Activated naive CD8-positive, alpha-beta T cell treated with anti-CD3 and anti-CD28 coated beads, Interleukin-2, amount 50 U/mL, for 24 hours (primary cell): ENCODE results near the gene MET.
"Not testable (repeated sequence)": the region's sequence is repeated elsewhere in the genome, so short reads cannot be mapped to it uniquely, and the experiment has no call there.

Experiments
- ATAC-seq: fragments of 150-1000 bp; cut with Tn5 transposase; one replicate; pipeline ENCODE4 v1.10.0; 2021
- DNase-seq: peaks from one replicate; pipeline ENCODE4 v3.0.0; 2021
- H3K27ac Mint-ChIP-seq: one replicate; pipeline ENCODE4 v1.8.0; 2021; ENCODE audit warnings: mild to moderate bottlenecking, mixed read lengths
- H3K27me3 Mint-ChIP-seq: one replicate; pipeline ENCODE4 v1.8.0; 2021; ENCODE audit warnings: mixed read lengths
- H3K36me3 Mint-ChIP-seq: one replicate; pipeline ENCODE4 v1.8.0; 2021; ENCODE audit warnings: low read depth, mixed read lengths
- H3K4me1 Mint-ChIP-seq: one replicate; pipeline ENCODE4 v1.8.0; 2021; ENCODE audit warnings: mixed read lengths
- H3K4me3 Mint-ChIP-seq: one replicate; pipeline ENCODE4 v1.8.0; 2021; ENCODE audit warnings: mild to moderate bottlenecking, moderate library complexity, mixed read lengths
- H3K9me3 Mint-ChIP-seq: one replicate; pipeline ENCODE4 v1.8.0; 2021; ENCODE audit warnings: mixed read lengths

The MET gene

DNA sequence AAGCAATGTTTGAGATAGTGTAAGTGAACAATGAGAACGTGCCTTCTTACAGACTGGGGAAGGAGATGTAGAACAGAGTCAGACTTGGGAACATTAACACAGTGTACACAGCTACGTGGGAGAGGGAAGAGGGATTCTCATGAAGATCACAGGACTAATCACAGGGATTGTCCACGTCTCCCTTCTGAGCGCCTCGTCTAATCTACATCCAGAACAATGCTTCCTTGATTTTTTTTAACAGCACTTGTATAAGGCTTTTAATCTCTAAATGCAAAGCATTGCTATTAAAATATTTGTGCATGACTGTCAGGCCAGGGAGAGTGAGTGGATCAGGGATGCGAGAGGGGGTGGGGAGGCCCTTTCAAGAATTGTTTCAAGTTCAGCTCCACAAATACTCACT is 62.7 kb downstream of the MET start:
- no peak overlapping the region for H3K4me3 Mint-ChIP-seq
- no peaks in the 10 kb centered on the region for H3K4me1 Mint-ChIP-seq
- DNase-seq, result no peak
- no peaks in the 10 kb centered on the region for H3K9me3 Mint-ChIP-seq
- H3K27me3 Mint-ChIP-seq, result peaks cover 14% of the 10 kb centered on the region
- H3K27ac Mint-ChIP-seq, result no peak overlapping the region
- H3K36me3 Mint-ChIP-seq, result no peaks in the 10 kb centered on the region
- ATAC-seq, result no peak

DNA sequence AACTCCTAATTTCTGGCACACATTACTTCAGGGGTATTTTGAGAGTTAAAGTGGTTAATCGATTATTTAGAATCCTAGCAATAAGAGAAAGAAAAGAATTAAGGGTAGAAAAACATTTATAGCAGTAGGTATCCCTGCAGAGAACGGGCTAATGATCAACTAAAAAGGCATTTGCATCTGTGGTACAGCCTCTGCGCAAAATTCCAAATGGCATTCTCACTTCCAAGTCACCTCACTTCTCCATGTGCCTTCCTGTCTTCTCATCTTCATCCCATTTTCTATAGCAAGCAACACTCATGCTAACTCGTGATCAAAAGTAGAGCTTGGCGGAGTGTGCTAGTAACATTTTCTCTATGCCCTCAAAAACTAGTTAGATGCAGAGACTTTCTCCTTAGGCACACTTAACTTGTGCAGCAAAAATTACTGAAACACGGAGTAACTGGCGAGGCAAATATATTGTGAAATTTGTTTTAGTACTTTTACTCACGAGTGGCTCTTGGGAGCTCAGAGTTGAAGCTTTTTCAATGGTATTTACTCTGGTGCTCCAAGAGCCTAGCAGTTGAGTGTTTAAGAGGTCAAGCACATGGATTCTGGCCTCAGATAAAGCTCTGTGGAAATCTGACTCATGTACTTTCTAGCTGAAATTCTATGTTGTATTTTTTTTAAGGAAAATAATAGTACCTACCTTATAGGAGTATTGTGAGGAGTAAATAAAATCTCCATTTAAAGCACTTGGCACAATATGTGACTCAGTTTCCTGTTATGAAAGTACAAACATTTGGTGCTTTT is 65.1 kb downstream of the MET start:
- Mint-ChIP-seq H3K27me3 (peaks cover 18% of the 10 kb centered on the region), H3K9me3 (no peaks in the 10 kb centered on the region), H3K36me3 (no peaks in the 10 kb centered on the region), H3K27ac (no peak overlapping the region), H3K4me1 (no peaks in the 10 kb centered on the region), H3K4me3 (no peak overlapping the region)
- DNase-seq, result no peak
- ATAC-seq, result no peak

DNA sequence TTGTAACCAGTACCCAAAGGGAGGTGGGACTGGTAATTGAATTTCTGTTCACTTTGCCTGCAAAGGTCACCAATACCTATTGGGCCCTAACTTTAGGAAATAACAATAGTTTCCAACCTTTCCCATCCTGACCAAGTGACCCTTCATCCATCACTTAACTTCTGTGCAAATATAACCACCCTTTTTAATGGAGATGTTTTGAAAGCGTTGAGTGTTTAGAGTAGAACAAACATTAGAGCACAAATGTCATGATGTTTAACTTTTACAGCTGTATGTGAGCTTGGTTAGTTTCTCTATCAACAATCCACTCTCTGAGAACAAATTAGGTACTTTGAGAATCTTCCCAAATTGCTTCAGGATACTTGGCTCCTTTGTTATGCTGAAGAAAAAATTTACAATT is 66.4 kb downstream of the MET start:
- no peak for DNase-seq
- H3K27ac Mint-ChIP-seq, result no peak overlapping the region
- H3K4me1 Mint-ChIP-seq, result no peaks in the 10 kb centered on the region
- H3K27me3 Mint-ChIP-seq, result peaks cover 20% of the 10 kb centered on the region
- H3K36me3 Mint-ChIP-seq, result no peaks in the 10 kb centered on the region
- H3K4me3 Mint-ChIP-seq, result no peak overlapping the region
- H3K9me3 Mint-ChIP-seq, result no peaks in the 10 kb centered on the region
- ATAC-seq, result no peak

DNA sequence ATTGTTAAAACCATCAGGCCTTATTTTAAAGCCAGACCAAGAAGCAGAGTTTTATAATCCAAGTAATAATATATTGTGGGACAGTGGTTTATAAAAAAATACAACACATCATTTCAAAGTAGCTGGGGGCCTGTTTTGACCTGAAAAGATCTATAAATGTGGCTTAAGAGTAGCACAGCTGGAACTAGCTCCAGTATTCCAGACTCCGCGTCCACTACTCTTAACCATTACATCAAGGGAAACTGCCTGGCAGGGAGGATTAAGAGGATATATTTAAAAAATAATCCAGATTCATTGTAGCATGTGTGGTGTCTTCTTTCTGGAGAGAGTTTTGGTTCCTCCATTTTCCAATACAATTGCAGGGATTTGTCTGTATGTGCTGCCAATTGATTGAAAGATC is 67.3 kb downstream of the MET start:
- Mint-ChIP-seq H3K27ac (no peak overlapping the region), H3K27me3 (peaks cover 20% of the 10 kb centered on the region), H3K36me3 (no peaks in the 10 kb centered on the region), H3K4me1 (no peaks in the 10 kb centered on the region), H3K4me3 (no peak overlapping the region), H3K9me3 (no peaks in the 10 kb centered on the region)
- no peak for ATAC-seq
- no peak for DNase-seq

GRCh38 chr7:116740231-116740630 is 68.2 kb downstream of the MET start:
- no peak overlapping the region for H3K27ac Mint-ChIP-seq
- DNase-seq (no peak), ATAC-seq (no peak)
- peaks cover 22% of the 10 kb centered on the region for H3K27me3 Mint-ChIP-seq
- no peaks in the 10 kb centered on the region for H3K9me3 Mint-ChIP-seq
- no peaks in the 10 kb centered on the region for H3K36me3 Mint-ChIP-seq
- no peaks in the 10 kb centered on the region for H3K4me1 Mint-ChIP-seq
- H3K4me3 Mint-ChIP-seq, result no peak overlapping the region

GRCh38 chr7:116740755-116741462 is 68.9 kb downstream of the MET start:
- Mint-ChIP-seq H3K4me1 (no peaks in the 10 kb centered on the region), H3K36me3 (no peaks in the 10 kb centered on the region), H3K4me3 (no peak overlapping the region), H3K27ac (no peak overlapping the region), H3K27me3 (peaks cover 22% of the 10 kb centered on the region), H3K9me3 (no peaks in the 10 kb centered on the region)
- no peak for ATAC-seq
- no peak for DNase-seq

DNA sequence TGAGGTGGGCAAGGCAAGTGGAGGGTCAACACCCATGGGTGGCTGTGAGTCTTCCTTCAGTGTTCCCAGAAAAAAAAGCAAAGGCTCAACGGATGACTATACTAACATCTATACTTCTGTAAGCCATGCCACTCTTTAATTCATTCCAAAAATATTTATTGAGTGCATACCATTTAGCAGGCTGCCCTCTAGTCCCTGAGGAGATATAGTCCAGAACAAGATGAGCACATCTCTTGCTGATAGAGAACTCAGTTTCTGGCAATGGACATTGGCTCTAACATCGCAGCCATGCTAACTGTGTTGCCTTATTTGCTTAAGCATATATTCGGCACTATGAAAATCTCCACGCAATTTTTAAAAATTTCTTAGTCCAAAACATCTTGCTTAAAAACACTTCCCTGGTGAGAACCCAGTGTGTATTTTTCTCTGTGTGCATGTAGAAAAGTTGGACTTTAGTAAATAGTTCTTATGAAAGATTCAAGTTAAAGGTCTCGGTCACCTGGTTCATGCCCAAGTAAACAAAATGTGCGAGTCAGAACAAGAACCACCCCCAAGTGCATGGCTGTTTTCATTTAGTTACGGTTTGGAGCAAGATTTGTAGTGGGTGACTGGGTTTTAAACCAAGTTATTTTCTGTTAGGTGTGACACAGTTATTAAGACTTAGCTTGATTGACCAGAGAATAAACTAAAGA is 69.8 kb downstream of the MET start:
- Mint-ChIP-seq H3K4me1 (no peaks in the 10 kb centered on the region), H3K36me3 (no peaks in the 10 kb centered on the region), H3K4me3 (no peak overlapping the region), H3K9me3 (no peaks in the 10 kb centered on the region), H3K27ac (no peak overlapping the region), H3K27me3 (peaks cover 20% of the 10 kb centered on the region)
- no peak for ATAC-seq
- DNase-seq, result no peak

DNA sequence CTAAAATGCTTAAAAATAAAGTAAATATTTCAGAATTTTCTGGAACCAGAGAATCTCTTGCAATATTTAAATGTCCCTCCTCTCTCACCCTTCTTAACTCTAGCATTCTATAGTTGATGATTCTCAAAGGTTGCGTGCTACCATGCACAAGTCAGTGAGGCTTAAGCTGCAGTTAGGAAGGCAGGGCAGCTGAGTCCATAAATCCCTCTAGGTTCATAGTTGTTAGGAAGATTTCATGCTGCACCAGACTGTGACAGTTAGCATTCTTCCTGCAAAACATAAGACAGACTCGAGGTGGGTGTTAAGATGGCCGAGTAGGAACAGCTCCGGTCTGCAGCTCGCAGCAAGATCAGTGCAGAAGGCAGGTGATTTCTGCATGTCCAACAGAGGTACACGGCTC is 70.6 kb downstream of the MET start:
- no peak for ATAC-seq
- Mint-ChIP-seq H3K4me3 (no peak overlapping the region), H3K27me3 (peaks cover 19% of the 10 kb centered on the region)

DNA sequence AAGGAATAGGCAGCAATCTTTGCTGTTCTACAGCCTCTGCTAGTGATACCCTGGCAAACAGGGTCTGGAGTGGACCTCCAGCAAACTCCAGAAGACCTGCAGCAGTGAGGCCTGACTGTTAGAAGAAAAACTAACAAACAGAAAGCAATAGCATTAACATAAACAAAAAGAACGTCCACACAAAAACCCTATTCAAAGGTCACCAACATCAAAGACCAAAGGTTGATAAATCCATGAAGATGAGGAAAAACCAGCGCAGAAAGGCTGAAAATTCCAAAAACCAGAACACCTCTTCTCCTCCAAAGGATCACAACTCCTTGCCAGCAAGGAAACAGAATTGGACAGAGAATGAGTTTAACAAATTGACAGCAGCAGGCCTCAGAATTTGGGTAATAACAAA is 71.8 kb downstream of the MET start:
- Mint-ChIP-seq H3K27me3 (peaks cover 18% of the 10 kb centered on the region), H3K9me3 (peaks cover 17% of the 10 kb centered on the region)
- ATAC-seq, H3K36me3 Mint-ChIP-seq, H3K4me3 Mint-ChIP-seq, H3K4me1 Mint-ChIP-seq, DNase-seq, H3K27ac Mint-ChIP-seq: not testable (repeated sequence)

More for the DNA sequence above, 70.6 kb downstream of the MET start:
- Mint-ChIP-seq H3K9me3 (peaks cover 8% of the 10 kb centered on the region), H3K27ac (no peak overlapping the region), H3K36me3 (no peaks in the 10 kb centered on the region), H3K4me1 (no peaks in the 10 kb centered on the region)
- no peak for DNase-seq

- ATAC-seq, H3K27ac Mint-ChIP-seq, H3K36me3 Mint-ChIP-seq, H3K4me3 Mint-ChIP-seq, H3K27me3 Mint-ChIP-seq, DNase-seq, H3K4me1 Mint-ChIP-seq: not testable (repeated sequence)
- H3K9me3 Mint-ChIP-seq, result peaks cover 17% of the 10 kb centered on the region
Observed at GRCh38 chr7:116746388-116746787, 74.4 kb downstream of the MET start.

- H3K27ac Mint-ChIP-seq, H3K4me3 Mint-ChIP-seq, H3K36me3 Mint-ChIP-seq, H3K27me3 Mint-ChIP-seq, DNase-seq, ATAC-seq, H3K4me1 Mint-ChIP-seq: not testable (repeated sequence)
- H3K9me3 Mint-ChIP-seq, result peaks cover 17% of the 10 kb centered on the region
Observed at GRCh38 chr7:116751070-116751469, 79.1 kb downstream of the MET start.

DNA sequence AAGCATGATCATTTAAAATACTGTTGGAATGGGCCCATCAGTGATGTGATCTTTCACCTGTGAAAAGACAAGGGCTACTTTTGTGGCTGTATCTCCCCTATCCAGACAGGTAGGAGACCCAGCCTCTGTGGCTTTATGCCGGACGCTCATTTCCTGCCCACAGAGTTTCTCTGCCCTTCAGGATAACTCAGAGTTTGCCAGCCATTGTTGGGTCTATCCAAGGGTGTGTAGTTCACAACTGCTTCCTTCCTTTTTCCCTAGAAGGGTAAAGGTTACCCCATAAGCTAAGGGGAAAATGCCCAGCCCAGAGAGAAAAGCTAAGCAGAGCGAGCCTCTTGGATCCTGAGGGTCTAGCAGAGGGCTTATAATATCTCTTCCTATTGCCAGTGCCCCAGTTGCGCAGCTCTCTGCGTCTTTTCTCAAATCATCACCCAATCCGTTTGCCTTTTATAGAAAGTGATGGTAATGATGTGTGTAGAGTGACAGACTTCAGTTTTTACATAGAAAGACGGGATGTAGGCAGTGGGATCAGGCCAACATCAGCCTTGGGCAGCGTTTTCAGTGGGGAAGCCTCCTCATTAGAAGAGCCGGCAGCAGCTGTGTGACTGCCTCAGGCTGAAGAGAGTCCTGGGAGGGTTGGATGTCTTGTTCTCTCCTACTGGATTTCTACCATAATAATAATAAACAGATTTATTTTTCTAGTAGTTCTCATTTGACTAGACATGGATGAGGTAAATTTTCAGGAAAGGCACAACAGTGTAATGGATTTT is 80.5 kb downstream of the MET start:
- H3K36me3 Mint-ChIP-seq, result no peaks in the 10 kb centered on the region
- ATAC-seq (no peak), DNase-seq (no peak)
- H3K27ac Mint-ChIP-seq, result no peak overlapping the region
- H3K9me3 Mint-ChIP-seq, result peaks cover 11% of the 10 kb centered on the region
- H3K4me3 Mint-ChIP-seq, result no peak overlapping the region
- H3K4me1 Mint-ChIP-seq, result no peaks in the 10 kb centered on the region
- peaks cover 8% of the 10 kb centered on the region for H3K27me3 Mint-ChIP-seq

DNA sequence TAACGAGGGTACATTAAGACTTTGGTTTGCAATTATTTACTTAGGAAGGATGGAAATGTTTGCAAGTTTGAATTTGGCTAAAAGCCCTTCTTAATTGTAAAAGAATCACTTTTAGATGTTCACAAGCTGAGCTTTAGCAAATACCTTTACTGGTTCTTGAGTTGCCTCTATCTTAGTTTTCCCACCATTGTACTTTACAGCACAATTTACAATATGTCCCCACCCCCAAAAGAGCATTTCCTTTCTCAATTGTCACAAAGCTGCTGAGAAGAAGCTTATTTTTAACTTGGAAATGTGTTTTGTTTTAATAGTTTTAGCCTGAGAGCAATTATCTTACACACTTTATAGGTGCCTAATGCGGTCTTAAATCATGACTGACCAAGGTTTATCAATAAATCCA is 81.1 kb downstream of the MET start:
- Mint-ChIP-seq H3K27me3 (peaks cover 5% of the 10 kb centered on the region), H3K36me3 (no peaks in the 10 kb centered on the region), H3K9me3 (peaks cover 7% of the 10 kb centered on the region), H3K4me3 (no peak overlapping the region), H3K27ac (no peak overlapping the region), H3K4me1 (no peaks in the 10 kb centered on the region)
- ATAC-seq (no peak), DNase-seq (no peak)

DNA sequence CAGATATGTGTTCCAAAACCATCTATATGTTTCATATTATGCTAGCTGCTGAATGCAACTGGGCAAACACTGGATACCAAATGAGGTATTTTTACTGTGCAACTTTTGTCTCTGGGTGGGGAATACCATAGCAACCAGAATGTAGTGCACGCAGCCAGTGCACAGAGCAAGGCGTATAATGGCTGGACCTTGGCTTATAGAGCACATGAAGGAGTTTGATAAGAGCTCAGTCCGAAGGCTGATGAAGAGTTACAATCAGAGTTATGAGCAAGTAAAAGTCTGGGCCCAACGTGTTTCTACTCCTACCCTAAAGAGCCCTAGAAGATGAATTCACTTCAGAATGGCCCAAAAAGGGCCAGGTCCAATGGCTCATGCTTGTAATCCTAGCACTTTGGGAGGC is 82.2 kb downstream of the MET start:
- peaks cover 9% of the 10 kb centered on the region for H3K27me3 Mint-ChIP-seq
- no peaks in the 10 kb centered on the region for H3K4me1 Mint-ChIP-seq
- no peak overlapping the region for H3K27ac Mint-ChIP-seq
- no peak overlapping the region for H3K4me3 Mint-ChIP-seq
- no peaks in the 10 kb centered on the region for H3K36me3 Mint-ChIP-seq
- H3K9me3 Mint-ChIP-seq, result no peaks in the 10 kb centered on the region
- DNase-seq (no peak), ATAC-seq (no peak)
